Kidney capillary endothelial cell (primary cell): Measurements from ENCODE around the gene NUP205.
"Not testable (repeated sequence)": the region's sequence is repeated elsewhere in the genome, so short reads cannot be mapped to it uniquely, and the experiment has no call there.

ENCODE experiments used
- DNase-seq: peaks from one replicate; pipeline ENCODE4 v3.0.0-alpha.2; 2018; ENCODE audit warnings: low spot score

NUP205 gene

GRCh38 chr7:135669774-135670173, 112.1 kb downstream of the NUP205 start:
- no peak for DNase-seq

GRCh38 chr7:135670179-135670578, 112.5 kb downstream of the NUP205 start:
- DNase-seq = peak; percentile 33

- peak; percentile 81 for DNase-seq
Measured at GRCh38 chr7:135672560-135673359, 115.0 kb downstream of the NUP205 start.

GRCh38 chr7:135673360-135673706, 115.6 kb downstream of the NUP205 start:
- DNase-seq = peak; percentile 70

GRCh38 chr7:135678612-135679575, 121.2 kb downstream of the NUP205 start:
- no peak for DNase-seq

GRCh38 chr7:135681762-135682161, 124.0 kb downstream of the NUP205 start:
- DNase-seq = no peak

GRCh38 chr7:135682191-135682590, 124.5 kb downstream of the NUP205 start:
- DNase-seq = no peak

- DNase-seq = no peak
Measured at GRCh38 chr7:135683609-135684008, 125.9 kb downstream of the NUP205 start.

GRCh38 chr7:135684136-135684535, 126.4 kb downstream of the NUP205 start:
- DNase-seq = peak; percentile 75

- peak; percentile 47 for DNase-seq
Measured at GRCh38 chr7:135684699-135685098, 127.0 kb downstream of the NUP205 start.

GRCh38 chr7:135685306-135686084, 127.8 kb downstream of the NUP205 start:
- DNase-seq = peak; percentile 95

- DNase-seq = no peak
Measured at GRCh38 chr7:135687466-135687865, 129.7 kb downstream of the NUP205 start.

GRCh38 chr7:135690566-135690965, 132.8 kb downstream of the NUP205 start:
- DNase-seq = peak; percentile 88

- peak; percentile 83 for DNase-seq
Measured at GRCh38 chr7:135692055-135692454, 134.3 kb downstream of the NUP205 start.

GRCh38 chr7:135692606-135693005, 134.9 kb downstream of the NUP205 start:
- not testable (repeated sequence) for DNase-seq

- DNase-seq = no peak
Measured at GRCh38 chr7:135693558-135693957, 135.8 kb downstream of the NUP205 start.

GRCh38 chr7:135697276-135698049, 139.7 kb downstream of the NUP205 start:
- DNase-seq = no peak
